Tibial nerve (tissue), 4 donors: ENCODE data around the gene PCBP4. TPM values are rescaled to one million over a fixed set of nuclear protein-coding genes. Genes with fewer than 3 reads are reported as not detected.

Experiments
- DNase-seq, 2 donors: peaks; one replicate each; pipeline ENCODE4 v3.0.0-alpha.2; 2019; ENCODE audit warnings: low spot score in 2 of 2
- H3K27ac ChIP-seq, 4 donors: fragments of 200-600 bp; sonication (generic) in 3 of 4; one replicate each; pipeline ENCODE4 v1.5.1; 2017 to 2019; ENCODE audit warnings: mild to moderate bottlenecking in 1 of 4
- H3K27me3 ChIP-seq, 2 donors: fragments of 200-600 bp; sonication (generic) in 1 of 2; one replicate each; pipeline versions ENCODE4 v1.5.1 to v1.6.0; 2017 to 2019
- H3K36me3 ChIP-seq, 3 donors: fragments of 200-600 bp; sonication (generic); one replicate each; pipeline ENCODE4 v1.5.1; 2018 to 2019
- H3K4me1 ChIP-seq, 4 donors: fragments of 200-600 bp; sonication (generic) in 3 of 4; one replicate each; pipeline ENCODE4 v1.5.1; 2017 to 2019
- H3K4me3 ChIP-seq, 4 donors: fragments of 200-600 bp; sonication (generic) in 3 of 4; one replicate each; pipeline ENCODE4 v1.5.1; 2017 to 2019; ENCODE audit warnings: mild to moderate bottlenecking in 1 of 4, moderate library complexity in 1 of 4
- H3K9me3 ChIP-seq, 4 donors: fragments of 200-600 bp; sonication (generic) in 3 of 4; one replicate each; pipeline ENCODE4 v1.5.1; 2017 to 2019
- CTCF ChIP-seq, 5 experiments: fragments of 200-600 bp in 3 of 5; fragments of 450-650 bp in 2 of 5; sonication (generic) in 3 of 5; IDR thresholded peaks; one replicate each; pipeline ENCODE4 v1.5.1; 2016 to 2019; ENCODE audit warnings: antibody characterized with exemption in 5 of 5, mild to moderate bottlenecking in 3 of 5, moderate library complexity in 2 of 5
- EP300 ChIP-seq, 2 donors: sonication (generic); formaldehyde crosslinking; IDR thresholded peaks; one replicate each; pipeline ENCODE4 v1.6.1; 2017; ENCODE audit warnings: antibody characterized with exemption in 2 of 2, mild to moderate bottlenecking in 1 of 2
- POLR2A ChIP-seq, 2 donors: fragments of 450-650 bp; IDR thresholded peaks; one replicate each; pipeline ENCODE4 v1.6.1; 2017; ENCODE audit warnings: antibody characterized with exemption in 2 of 2, mild to moderate bottlenecking in 2 of 2, moderate library complexity in 2 of 2
- WGBS, 2 donors: methylation state at CpG; one replicate each; pipeline ENCODE4 v1.1.5; 2018; 5-methylcytosine and 5-hydroxymethylcytosine counted together
- total RNA-seq, 4 donors: library from RNA; depleted of rRNA; stranded (reverse); fragments of >200 nt; gene quantifications; one replicate each; pipeline ENCODE4 v1.1.0, GENCODE V29; 2016

PCBP4 gene
- total RNA-seq, 4 donors from 2014 or later = 838 to 1,216 (median 1,000) TPM

GRCh38 chr3:51938780-51939425, 28.4 kb downstream of the PCBP4 start:
- DNase-seq = no peak
- Histone ChIP-seq H3K4me1 (peaks cover 3 to 36% (median 26%) of the 10 kb centered on the region in 4 donors), H3K36me3 (peaks cover 0 to 54% (median 37%) of the 10 kb centered on the region in 3 donors), H3K27ac (no peak overlapping the region), H3K4me3 (no peak overlapping the region), H3K9me3 (no peaks in the 10 kb centered on the region), H3K27me3 (no peaks in the 10 kb centered on the region)
- 86 to 89% methylated on average over 9 of the region's 9 CpGs for WGBS, 2 donors
- no peak for TF ChIP-seq EP300 (IDR thresholded peaks at IDR 0.05)
- no peak for TF ChIP-seq CTCF (IDR thresholded peaks at IDR 0.05)
- no peak for TF ChIP-seq POLR2A (IDR thresholded peaks at IDR 0.05)

- no peaks in the 10 kb centered on the region for H3K9me3 ChIP-seq
- TF ChIP-seq POLR2A (IDR thresholded peaks at IDR 0.05) (no peak), CTCF (IDR thresholded peaks at IDR 0.05) (no peak)
- peaks cover 0 to 25% (median 18%) of the 10 kb centered on the region in 4 donors for H3K4me1 ChIP-seq
- no peak overlapping the region for H3K27ac ChIP-seq
- peaks cover 0 to 65% (median 37%) of the 10 kb centered on the region in 3 donors for H3K36me3 ChIP-seq
- WGBS, 2 donors = 91 to 92% methylated on average over 9 to 13 of the region's 13 CpGs
- no peak for DNase-seq
- H3K4me3 ChIP-seq = no peak overlapping the region
- H3K27me3 ChIP-seq = no peaks in the 10 kb centered on the region
Observed at GRCh38 chr3:51937611-51938450, 29.4 kb downstream of the PCBP4 start.

GRCh38 chr3:51937014-51937413, 30.2 kb downstream of the PCBP4 start:
- Histone ChIP-seq H3K4me1 (peaks cover 0 to 19% (median 13%) of the 10 kb centered on the region in 4 donors), H3K9me3 (no peaks in the 10 kb centered on the region), H3K4me3 (no peak overlapping the region), H3K27ac (no peak overlapping the region), H3K27me3 (no peaks in the 10 kb centered on the region), H3K36me3 (peaks cover 0 to 73% (median 37%) of the 10 kb centered on the region in 3 donors)
- no peak for DNase-seq
- TF ChIP-seq CTCF (IDR thresholded peaks at IDR 0.05) (no peak), EP300 (IDR thresholded peaks at IDR 0.05) (no peak), POLR2A (IDR thresholded peaks at IDR 0.05) (no peak)
- 82 to 94% methylated on average over 8 to 9 of the region's 9 CpGs for WGBS, 2 donors

GRCh38 chr3:51935886-51936755, 31.1 kb downstream of the PCBP4 start:
- no peak for DNase-seq
- peaks cover 0 to 15% (median 10%) of the 10 kb centered on the region in 4 donors for H3K4me1 ChIP-seq
- WGBS, 2 donors = 94 to 95% methylated on average over 21 to 25 of the region's 25 CpGs
- no peak overlapping the region for H3K27ac ChIP-seq
- TF ChIP-seq EP300 (IDR thresholded peaks at IDR 0.05) = no peak
- no peak for TF ChIP-seq POLR2A (IDR thresholded peaks at IDR 0.05)
- no peak for TF ChIP-seq CTCF (IDR thresholded peaks at IDR 0.05)
- H3K9me3 ChIP-seq = no peaks in the 10 kb centered on the region
- H3K4me3 ChIP-seq = no peak overlapping the region
- no peaks in the 10 kb centered on the region for H3K27me3 ChIP-seq
- peaks cover 0 to 82% (median 37%) of the 10 kb centered on the region in 3 donors for H3K36me3 ChIP-seq
